HG03280 (cell line): ENCODE data around the gene CLIC6.

Source experiments
- ATAC-seq: cut with Tn5 transposase; IDR thresholded peaks from one replicate; pipeline ENCODE4 v1.9.1; 2021; ENCODE audit warnings: mild to moderate bottlenecking, moderate library complexity; ENCODE audit not compliant: unreplicated experiment

The CLIC6 gene

DNA sequence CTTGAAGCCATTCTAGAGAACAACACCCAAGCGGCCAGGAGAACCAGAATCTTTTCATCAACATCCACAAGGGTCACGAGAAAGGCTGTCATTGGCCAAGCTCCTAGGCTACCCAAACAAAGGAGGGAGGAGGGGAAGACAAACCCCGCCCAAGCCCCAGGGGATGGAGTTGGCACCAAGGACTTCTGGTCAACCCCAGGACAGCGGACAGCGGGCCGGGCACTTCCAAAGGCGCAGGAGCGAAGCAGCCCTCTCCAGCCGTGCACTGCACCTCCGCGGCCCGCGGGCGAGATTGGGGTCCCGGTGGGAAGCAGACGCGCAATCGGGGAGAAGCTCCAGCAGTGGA is at the start of gene CLIC6:
CLIC6 (plus strand) TSS at position 192 of the 346 bp plus-strand sequence. CDS start 395 bp downstream, outside the sequence.
- no peak for ATAC-seq

DNA sequence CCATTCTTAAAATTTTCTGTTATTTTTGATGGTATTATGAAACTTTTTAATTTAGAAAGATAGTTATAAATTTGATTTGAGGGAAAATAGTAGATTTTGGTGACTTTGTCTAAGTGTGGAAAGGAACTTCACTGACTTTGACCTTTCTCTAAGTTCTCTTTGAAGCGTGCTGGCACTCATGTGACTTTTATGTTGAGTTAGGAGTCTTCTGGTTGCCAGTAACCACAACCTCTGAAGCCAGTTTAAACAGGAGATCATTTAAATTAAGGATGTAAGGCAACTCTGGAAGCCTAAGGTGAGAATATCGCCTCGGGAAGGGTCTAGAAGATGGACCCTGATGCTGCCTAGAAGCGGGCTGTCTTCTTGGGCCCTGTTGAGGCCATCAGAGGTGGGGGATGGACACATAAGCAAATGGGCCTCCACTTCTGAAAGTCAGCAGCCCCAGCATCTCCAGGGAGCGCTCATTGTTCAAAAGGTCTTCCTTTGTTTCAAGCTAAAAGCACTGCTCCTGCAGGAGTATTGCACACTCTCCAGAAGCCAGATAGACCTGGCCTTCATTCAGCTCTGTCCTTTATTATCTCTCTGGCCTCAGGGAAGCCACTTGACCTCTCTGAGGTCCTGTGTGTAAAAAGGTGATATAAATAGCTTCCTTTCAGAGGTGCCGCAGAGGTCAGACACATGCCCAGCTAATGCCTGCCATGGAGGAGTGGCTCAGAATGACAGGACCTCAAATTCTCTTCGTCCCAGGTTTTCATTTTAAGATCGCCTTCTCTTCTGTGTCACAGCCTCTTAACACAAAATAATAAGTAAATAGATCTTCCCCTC is 48.7 kb upstream of the CLIC6 start:
- ATAC-seq = no peak

DNA sequence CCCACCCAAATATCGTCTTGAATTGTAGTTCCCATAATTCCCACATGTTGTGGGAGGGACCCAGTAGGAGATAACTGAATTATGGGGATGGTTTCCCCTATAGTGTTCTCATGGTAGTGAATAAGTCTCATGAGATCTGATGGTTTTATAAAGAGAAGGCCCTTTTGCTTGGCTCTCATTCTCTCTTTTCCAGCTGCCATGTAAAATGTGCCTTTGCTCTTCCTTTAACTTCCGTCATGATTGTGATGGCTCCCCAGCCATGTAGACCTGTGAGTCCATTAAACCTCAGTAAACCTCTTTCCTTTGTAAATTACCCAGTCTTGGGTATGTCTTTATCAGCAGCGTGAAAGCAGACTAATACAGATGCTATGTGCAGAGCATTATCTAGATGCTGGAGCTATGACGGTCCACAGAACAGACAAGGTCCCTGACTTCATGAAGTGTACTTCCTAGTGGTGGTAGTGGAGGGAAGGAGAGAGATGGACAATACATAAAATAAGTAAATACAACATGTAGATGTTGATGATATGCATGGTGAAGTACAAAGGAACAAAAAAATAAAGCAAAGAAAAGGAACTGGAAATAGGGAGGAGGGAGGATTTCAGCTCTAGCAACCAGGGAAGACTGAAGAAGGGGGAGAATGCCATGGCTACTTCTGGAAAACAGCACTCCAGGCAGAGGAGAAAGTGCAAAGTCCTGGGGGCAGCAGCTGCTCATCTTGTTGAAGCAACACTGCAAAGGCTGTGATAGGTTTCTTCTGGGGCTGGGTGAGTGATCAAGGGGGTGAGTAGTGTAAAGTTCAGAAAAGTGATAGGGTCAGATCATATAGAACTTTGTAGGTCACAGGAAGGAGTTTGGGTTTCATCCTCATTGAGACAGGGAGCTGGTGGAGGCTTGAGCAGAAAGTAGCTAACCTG is 47.1 kb upstream of the CLIC6 start:
- ATAC-seq = no peak

DNA sequence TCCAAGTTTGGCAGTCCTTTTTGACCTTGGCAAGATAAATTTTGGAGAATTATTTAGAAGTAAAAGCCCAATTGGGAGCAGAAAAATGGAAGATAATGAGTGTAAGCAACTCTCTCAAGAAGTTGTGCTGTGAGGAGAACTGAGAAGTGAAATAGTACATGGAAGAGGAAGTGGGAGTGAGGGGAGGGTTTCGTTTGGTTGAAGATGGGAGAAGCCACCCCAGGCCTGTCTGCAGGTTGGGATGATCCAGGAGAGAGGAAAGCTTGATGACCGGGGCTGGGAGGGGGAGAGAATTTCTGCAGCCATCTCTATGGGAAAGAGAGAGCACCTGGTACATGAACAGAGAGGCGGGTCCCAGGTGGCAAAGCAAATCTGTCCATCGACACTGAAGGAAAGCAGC is 45.3 kb upstream of the CLIC6 start:
- ATAC-seq = no peak

DNA sequence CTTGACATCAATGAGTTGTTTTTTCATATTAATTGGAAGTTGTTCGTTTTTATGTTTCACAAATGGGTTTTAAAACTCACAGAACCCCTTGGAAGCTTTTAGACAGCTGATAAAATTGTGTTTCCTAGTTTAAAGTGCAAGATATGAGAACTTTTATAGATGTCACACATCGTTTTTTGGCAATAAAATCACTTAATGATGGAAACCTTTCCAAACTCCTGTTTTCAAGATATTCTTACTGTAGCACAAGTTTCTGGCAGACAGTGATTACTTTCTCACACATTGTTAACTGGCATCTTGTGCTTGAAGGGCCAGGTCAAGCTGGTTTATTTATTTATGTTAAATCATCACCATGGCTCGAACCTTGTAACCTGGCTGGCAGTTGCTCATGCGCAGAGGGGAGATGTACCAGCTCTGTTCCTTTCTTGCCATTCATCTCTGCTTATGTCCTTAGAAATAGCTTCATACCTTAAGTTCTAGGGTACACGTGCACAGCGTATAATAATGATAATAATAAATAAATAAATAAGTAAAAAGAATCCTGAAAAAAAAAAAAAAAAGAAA is 43.7 kb upstream of the CLIC6 start:
- no peak for ATAC-seq

DNA sequence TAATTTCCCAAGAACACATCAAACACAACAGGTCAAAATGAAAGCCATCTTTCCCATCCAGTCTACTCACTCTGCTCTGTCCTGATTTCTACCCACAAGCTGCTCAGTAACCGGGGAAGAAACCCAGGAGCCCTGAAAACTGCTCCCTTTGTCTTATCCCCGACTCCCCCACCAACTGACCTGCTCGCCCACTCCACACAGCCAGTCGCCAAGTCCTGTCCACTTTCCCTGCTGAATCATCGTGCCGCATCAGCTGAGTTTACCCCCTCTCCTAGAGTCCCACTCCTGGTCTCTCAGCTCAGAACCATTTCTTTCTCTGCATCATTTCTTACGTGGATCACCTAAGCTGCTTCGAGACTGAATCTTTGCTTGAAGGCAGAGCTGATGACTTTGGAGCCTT is 42.7 kb upstream of the CLIC6 start:
- ATAC-seq = no peak

DNA sequence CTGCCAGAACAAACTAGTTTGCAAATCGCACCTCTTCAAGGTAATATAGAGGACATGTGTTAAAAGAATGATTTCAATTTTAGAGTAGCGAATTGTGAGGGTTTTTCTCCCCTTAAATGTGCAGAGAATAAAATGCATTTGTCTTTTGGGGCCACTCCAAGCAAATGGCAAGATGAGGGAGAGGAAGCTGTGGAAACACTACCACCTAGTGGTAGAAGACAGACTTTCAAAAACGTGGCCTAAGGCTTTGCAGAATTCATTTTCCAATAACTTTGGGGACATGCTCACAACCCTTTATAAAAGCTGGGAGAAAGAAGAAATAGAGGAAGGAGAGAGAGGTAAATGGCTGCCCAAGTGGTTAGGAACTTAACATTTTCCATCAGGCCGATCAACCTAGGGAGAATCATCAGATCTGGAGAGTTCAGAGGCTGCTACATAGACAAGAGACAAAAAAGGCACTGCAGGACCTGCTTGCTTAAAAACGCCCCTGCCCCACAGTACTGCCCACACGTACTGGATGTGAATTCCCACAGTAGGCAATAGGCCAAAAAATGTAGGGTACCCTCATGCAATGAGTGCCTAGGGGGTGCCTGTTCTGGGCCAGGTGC is 38.2 kb upstream of the CLIC6 start:
- ATAC-seq = no peak

DNA sequence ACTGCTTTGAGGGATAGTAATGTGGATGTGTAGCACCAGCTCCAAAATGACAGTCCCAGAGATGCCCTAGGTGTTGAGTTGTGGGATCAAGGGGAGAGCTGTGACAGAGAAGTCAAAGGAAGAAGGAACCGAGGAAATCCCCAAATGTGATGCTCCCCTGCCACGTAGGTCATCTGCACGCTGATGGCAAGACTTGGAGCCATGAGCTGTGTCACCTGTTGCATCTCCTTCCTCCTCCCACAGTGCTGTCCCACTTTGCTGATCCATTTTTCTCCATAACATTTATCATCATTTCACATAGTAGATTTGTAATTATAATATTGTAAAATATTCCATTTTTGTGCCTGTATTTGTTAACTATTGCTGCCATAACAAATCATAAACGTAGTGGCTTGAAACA is 36.3 kb upstream of the CLIC6 start:
- no peak for ATAC-seq

DNA sequence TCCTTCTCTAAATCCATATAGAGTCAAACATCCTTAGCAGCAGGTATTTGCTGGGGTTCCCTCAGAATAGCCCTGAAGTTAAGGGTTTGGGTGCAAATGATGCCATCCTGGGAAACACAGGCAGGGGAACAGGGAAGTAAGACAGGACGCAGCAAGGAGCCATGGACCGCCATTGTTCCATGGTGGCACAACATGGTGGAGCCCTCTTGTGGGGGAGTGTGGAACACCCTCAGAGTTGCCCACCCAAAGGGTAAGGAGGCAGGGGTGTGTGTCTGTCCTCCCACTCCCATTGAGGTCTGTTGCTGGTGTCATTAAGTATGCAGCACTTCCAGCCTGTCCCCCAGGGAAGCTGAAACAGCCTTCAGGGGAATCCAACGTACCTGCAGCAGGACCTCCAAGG is 33.5 kb upstream of the CLIC6 start:
- ATAC-seq = no peak

DNA sequence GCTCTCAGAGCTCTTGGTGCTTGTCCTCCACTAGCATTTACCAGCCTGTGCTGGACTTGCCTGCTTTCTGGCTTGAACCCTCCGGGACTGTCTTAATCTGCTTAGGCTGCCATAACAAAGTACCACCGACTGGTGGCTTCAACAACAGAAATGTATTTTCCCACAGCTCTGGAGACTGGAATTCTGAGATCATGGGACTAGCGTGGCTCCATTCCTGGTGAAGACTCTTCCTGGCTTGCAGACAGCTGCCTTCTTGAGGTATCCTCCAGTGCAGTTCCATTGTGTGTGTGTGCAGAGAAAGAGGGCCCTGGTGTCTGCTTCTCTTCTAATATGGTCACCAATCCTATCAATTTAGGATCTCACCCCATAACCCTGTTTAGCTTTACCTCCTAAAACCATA is 31.8 kb upstream of the CLIC6 start:
- ATAC-seq = no peak

DNA sequence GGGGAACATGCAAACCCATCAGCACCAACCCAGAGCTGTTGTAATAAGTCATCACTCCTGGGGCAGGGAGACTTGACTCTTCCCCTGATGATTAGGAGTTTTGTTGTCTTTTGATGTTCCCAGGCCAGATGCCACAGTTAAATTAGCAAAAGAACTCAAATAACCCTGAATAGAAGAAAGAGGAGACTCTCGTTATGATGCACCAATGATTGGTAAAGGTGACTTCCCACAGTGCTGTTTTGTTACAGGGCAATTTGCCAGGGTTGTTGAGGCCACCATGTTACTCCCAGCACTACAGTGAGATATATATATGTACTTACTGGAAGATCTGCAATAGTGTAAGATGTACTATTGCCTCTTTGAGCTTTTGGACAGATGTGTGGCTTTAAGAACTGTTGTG is 29.5 kb upstream of the CLIC6 start:
- no peak for ATAC-seq

DNA sequence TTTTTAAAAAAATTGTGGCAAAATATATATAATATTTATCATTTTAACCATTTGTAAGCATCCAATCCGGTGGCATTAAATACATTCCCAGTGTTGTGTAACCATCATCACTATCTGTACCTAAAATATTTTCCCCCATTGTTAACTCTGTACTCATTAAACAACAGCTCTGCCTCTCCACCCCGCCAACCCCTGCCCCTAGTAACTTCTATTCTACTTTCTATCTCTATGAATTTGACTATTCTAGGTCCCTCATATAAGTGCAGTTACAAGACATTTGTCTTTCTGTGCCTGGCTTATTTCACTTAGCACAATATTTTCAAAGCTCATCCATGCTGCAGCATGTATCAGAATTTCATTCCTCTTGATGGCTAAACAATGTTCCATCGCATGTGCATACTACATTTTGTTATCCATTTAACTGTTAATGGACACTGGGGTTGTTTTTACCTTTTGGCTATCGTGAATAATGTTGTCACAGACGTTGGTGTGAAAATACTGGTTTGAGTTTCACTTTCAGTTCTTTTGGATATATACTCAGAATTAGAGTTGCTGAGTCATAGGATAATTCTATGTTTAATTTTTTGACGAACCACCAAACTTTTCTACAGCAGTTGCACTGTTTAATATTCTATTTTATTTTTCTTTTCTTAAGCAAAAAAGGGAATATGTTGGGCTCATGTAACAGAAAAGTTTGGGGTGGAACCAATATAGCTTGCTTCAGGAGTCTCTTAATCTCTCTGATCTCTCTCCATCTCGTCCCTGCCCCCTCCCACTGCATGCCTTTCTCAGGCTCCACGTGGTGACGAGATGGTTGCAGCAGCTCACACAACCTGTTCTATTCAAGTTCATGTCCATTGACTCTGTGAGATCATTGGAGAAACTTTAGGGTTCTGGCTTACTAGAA is 28.7 kb upstream of the CLIC6 start:
- no peak for ATAC-seq

DNA sequence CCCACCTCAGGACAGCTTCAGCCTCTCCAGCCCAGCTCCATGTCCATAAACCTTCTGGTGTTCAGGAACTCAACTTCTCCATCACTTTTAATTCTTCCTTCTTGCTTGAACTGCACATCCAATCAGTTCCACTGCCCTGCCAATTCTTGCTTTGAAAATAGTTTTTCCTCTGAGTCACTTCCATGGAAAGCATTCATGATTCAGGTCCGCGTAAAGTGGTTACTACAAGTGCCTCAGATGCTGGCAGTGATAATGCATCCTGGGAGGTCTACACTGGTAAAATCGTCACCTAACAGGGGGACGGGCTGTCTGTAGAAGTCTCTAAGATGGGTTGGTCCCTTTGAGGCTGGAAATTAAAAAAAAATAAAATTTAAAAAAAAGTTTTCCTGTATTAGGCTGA is 27.9 kb upstream of the CLIC6 start:
- ATAC-seq = no peak

DNA sequence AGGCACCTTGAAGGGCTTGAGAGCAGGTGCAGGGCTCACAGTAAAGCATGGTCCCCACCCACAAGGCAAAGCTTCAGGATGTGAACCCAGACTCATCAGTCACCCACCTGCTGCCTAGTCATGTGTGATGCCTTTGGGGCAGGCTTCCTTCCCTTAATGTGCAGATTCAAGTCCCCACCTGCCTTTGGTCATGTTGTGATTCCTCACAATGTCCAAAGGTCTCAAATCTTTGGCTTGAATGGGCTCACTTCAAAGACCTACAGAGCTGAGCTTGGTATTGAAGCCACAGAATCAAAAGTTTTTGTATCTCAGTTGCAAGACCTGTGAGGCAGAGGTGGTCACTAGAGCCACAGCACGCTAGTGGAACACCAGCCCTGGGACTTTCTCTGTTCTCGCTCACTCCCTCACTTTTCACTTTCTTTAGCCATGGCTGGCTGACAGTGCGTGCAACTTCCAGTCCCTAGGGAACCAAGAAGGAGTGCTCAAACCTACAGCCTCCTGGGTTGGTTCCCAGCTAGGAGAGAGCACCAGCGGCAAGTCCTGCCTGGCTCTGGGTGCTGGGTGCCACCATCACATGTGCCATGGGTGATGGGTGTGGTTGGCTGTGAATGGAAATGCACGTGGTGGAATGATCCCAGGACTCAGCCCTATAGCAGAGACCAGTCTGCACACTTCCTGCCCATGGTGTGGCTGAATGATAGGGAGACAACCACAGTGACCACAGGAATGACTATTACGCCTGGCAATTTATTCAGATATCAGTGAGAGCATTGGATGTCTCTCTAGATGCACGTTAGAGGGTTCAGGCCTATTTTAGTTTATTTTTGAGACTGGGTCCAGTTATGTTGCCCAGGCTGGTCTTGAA is 26.4 kb upstream of the CLIC6 start:
- ATAC-seq = peak; percentile 42

DNA sequence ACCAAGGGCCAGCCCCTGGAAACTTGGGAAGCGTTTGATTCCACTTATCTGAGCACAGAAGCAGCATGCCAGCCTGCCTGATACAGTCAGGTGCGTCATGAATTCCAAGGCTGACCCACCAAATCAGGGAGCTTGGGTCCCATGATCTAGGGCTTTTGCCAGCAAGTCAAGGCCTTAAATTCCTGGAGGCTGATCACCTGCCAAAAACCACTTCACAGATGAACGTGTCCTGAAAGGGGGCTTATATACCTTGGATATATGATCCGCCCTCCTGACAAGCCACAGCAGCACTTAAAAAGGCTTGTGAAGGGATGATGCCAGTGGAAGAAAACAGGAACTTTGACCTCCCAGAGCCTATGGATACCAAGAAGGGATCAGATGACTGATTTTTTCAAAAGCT is 24.0 kb upstream of the CLIC6 start:
- no peak for ATAC-seq

DNA sequence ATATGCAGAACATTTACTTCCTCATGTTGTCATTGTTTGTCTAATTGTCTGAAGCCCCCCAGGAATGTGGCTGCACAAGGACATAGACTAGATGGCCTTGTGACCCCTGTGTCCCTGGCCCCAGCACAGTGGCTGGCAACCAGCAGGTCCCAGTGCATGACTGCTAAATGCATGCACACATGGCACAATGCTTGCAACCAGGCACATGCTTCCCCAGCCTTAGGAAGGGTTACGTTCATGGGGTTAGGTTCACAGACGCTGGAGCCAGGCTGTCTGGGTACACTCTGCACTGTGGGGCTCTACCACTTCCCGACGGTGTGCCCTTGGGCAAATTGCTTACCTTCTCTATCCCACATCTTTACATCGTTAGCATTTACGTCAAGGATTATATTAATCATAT is 21.2 kb upstream of the CLIC6 start:
- ATAC-seq = no peak

DNA sequence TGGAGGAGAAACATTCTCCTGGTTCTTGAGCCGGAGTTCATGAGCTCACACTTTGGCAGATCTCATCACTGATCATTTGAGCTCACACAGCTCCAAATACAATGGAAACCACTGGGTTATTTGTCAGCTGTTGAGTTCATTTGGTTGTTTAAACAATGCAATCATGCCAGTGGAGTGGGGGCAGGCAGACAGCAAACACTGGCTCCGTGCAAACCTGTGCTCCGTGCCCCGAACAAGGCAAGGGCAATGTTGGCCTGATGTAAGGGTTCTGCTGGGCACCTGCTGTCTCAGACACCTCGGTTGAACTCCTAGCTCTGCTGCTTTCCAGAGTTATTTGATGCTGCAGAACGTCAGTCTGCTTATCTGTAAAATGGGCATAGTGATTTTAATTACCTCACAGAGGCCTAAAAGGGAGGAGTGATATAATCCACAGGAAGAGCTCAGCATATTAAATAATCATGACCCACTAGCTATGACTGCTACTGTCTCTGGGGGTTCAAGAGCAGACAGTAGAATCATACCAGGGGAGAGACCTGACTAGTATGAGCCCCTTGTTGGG is 20.0 kb upstream of the CLIC6 start:
- no peak for ATAC-seq

DNA sequence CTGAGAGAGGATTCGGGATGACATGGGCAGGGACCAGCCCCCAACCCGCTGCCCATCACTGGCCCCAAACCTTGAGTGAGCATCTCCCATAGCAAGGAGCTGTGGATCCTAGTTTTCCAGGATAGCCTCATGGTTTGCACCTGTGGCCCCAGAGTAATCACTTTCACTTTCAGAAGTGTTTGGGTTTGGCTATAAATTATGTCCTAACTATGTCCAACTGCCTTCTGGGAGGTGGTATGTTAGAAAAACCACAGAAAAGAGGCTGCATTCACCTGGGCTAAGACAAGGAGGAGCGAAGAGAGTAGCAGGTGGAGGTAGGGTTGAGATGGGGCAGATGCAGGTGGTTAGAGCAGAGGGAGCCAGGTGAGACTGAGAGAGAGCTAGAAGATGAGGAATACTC is 19.4 kb upstream of the CLIC6 start:
- ATAC-seq = no peak

DNA sequence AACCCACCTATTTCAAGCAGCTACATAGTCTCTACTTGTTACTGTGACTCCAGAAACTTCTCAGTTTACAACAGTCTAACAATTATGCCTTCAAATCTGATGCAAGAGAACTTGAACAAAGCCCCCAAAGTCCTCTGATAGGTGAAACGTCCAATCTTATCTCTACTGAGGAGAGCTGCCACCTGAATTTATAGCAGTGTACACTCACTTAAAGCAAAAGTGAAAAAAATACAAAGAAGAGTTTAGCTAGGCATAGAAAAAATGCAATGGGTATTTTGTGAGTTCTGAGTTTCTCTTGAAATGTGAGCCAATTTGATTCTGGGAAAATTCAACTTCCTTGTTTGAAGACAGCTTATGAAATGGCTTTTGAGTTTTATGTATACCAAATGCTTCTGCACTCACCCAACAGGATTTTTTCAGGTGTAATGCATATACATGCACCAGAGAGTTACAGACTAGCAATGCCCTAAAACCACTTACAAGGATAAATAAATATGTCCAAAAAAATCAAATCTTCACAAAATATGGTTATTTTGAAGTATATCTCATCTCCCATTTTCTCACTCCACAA is 17.8 kb upstream of the CLIC6 start:
- no peak for ATAC-seq
